ENCODE data around the gene ELL2. TPM values are rescaled to one million over a fixed set of nuclear protein-coding genes. Genes with fewer than 3 reads are reported as not detected.

Gene ELL2
- total and polyA plus RNA-seq, 12 donors = 10.5 to 68.2 (median 27.2) TPM

DNA sequence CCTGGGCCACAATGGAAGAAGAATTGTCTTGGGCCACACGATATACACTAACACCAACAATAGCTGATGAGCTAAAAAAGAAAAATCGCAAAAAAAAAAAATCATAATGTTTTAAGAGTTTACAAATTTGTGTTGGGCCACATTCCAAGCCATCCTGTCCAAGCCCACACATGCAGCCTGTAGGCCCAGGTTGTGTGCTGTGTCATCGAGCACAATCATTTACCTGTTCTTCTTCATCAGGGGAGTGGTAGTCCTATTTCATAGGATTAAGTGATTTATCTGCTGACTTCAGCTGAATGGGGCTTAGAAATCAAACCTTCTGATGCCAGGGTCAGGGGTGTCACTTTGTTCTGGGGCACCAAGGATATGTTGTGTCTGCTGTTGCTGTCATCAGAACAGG lies 44.6 kb upstream of the ELL2 start:
- no peaks in the 10 kb centered on the region for H3K36me3 ChIP-seq
- no peak overlapping the region for H3K27ac ChIP-seq
- H3K27me3 ChIP-seq = no peaks in the 10 kb centered on the region
- no peak overlapping the region for H3K4me3 ChIP-seq
- no peaks in the 10 kb centered on the region for H3K9me3 ChIP-seq
- TF ChIP-seq, protein P1, sequence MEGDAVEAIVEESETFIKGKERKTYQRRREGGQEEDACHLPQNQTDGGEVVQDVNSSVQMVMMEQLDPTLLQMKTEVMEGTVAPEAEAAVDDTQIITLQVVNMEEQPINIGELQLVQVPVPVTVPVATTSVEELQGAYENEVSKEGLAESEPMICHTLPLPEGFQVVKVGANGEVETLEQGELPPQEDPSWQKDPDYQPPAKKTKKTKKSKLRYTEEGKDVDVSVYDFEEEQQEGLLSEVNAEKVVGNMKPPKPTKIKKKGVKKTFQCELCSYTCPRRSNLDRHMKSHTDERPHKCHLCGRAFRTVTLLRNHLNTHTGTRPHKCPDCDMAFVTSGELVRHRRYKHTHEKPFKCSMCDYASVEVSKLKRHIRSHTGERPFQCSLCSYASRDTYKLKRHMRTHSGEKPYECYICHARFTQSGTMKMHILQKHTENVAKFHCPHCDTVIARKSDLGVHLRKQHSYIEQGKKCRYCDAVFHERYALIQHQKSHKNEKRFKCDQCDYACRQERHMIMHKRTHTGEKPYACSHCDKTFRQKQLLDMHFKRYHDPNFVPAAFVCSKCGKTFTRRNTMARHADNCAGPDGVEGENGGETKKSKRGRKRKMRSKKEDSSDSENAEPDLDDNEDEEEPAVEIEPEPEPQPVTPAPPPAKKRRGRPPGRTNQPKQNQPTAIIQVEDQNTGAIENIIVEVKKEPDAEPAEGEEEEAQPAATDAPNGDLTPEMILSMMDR (IDR thresholded peaks at IDR 0.05) = no peak
- 94 to 96% methylated on average over 3 of the region's 3 CpGs for WGBS, 2 donors
- ATAC-seq (no peak), DNase-seq (no peak)
- intact Hi-C loops (cut with DNase I) = no loop called here
- no peaks in the 10 kb centered on the region for H3K4me1 ChIP-seq

GRCh38 chr5:96004754-96005153 lies 43.1 kb upstream of the ELL2 start:
- H3K27me3 ChIP-seq = no peaks in the 10 kb centered on the region
- no peak for DNase-seq
- intact Hi-C loops (cut with DNase I) = no loop called here
- H3K4me1 ChIP-seq = no peaks in the 10 kb centered on the region
- H3K4me3 ChIP-seq = no peak overlapping the region
- no peak for ATAC-seq
- 79 to 91% methylated on average over 1 of the region's 1 CpG for WGBS, 2 donors
- TF ChIP-seq, protein P1 (IDR thresholded peaks at IDR 0.05) = no peak
- H3K36me3 ChIP-seq = no peaks in the 10 kb centered on the region
- H3K27ac ChIP-seq = no peak overlapping the region
- no peaks in the 10 kb centered on the region for H3K9me3 ChIP-seq

GRCh38 chr5:96004087-96004486 lies 42.4 kb upstream of the ELL2 start:
- Histone ChIP-seq H3K9me3 (no peaks in the 10 kb centered on the region), H3K4me1 (no peaks in the 10 kb centered on the region), H3K27me3 (no peaks in the 10 kb centered on the region), H3K36me3 (no peaks in the 10 kb centered on the region), H3K27ac (no peak overlapping the region), H3K4me3 (no peak overlapping the region)
- DNase-seq = no peak
- intact Hi-C loops (cut with DNase I) = no loop called here
- ATAC-seq = no peak
- TF ChIP-seq, protein P1 (IDR thresholded peaks at IDR 0.05) = no peak

DNA sequence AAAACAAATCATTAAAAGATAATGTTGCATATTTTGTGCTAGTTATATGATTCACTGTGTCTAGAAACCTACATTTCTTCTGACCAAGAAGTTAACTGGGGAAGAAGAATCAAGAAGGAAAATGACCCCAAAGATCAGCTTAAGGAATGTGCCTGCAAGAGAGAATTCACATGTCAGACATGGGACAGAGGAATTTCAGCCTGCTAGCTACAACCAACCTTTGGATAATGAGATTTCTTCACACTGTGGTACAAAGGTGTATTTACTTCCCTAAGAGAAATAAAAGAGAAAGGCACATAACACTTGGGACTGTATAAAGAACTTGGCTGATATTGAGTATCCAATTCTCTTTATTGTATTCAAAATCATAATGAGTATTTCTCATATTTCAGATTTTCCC lies 39.6 kb upstream of the ELL2 start:
- H3K9me3 ChIP-seq = no peaks in the 10 kb centered on the region
- TF ChIP-seq, protein P1 (IDR thresholded peaks at IDR 0.05) = no peak
- intact Hi-C loops (cut with DNase I) = no loop called here
- H3K36me3 ChIP-seq = no peaks in the 10 kb centered on the region
- no peaks in the 10 kb centered on the region for H3K4me1 ChIP-seq
- H3K27ac ChIP-seq = no peak overlapping the region
- H3K4me3 ChIP-seq = no peak overlapping the region
- H3K27me3 ChIP-seq = no peaks in the 10 kb centered on the region
- ATAC-seq = no peak
- no peak for DNase-seq

DNA sequence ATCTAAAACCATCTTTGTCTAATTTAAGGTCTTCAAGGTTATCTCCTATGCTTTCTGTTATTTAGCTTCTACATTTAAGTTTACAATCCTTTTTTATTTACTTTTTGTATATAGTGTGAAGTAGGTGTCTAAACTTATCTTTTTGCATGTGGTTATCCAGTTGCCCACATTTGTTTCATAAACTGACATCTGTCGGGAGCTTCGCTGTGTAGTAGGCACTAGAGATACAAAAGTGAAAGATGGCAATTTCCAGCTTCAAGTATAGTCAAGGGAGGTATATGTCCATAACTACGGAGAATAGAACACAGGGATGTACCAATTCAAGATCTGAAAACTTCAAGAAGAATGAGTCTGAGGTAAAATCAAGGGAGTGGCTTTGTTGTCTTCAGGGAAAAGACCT lies 38.7 kb upstream of the ELL2 start:
- Histone ChIP-seq H3K36me3 (no peaks in the 10 kb centered on the region), H3K4me3 (no peak overlapping the region), H3K27me3 (no peaks in the 10 kb centered on the region), H3K4me1 (no peaks in the 10 kb centered on the region), H3K9me3 (no peaks in the 10 kb centered on the region), H3K27ac (no peak overlapping the region)
- WGBS, 2 donors = 92 to 95% methylated on average over 3 of the region's 3 CpGs
- no peak for DNase-seq
- intact Hi-C loops (cut with DNase I) = no loop called here
- TF ChIP-seq, protein P1 (IDR thresholded peaks at IDR 0.05) = no peak
- no peak for ATAC-seq

Measured in heart right ventricle (tissue), 16 donors.